NCI-H2227 (cell line): ENCODE measurements around the gene ATRNL1.
"Not testable (repeated sequence)": the region's sequence is repeated elsewhere in the genome, so short reads cannot be mapped to it uniquely, and the experiment has no call there.

Experiments
- DNase-seq: peaks from one replicate; lab custom pipeline; 2025; ENCODE audit not compliant: unreplicated experiment; lab: John Stamatoyannopoulos, UW

The ATRNL1 gene

DNA sequence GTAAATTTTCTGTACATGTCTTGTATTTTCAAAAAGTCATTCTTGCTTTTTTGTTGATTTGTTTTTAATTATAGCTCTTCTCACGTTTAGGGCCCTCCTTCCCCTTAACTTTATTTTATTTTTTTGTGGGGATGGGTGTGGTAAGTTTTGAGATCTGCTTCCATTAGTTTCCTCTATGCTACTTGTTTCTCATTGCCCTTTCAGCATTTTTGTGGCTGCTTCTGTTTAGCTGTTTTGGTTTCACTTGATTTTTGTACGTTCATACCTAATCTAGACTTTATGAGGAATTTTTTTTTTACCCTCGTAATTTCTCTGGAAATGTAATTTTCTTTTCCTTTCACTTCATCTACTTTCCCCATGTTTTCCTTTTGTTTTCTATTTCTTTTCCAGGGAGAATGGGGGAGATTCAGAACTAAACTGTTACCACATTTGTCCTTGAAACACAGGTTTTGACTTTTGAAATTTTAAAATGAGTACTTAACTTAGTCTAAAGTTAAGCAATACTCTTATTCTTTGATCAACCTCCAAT is 80.8 kb downstream of the ATRNL1 start:
- no peak for DNase-seq

DNA sequence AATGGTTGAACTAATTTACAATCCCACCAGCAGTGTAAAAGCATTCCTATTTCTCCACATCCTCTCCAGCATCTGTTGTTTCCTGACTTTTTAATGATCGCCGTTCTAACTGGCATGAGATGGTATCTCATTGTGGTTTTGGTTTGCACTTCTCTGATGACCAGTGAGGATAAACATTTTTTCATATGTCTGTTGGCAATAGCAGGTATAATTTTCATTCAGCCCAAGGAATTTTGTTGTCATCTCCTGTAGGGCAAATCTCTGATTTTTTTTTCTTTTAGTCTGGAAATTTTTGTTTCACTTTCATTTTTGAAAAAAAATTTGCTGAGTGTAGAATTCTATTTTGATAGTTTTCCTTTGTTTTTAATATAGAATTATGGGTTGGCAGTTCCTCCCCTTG is 114.1 kb downstream of the ATRNL1 start:
- DNase-seq, result not testable (repeated sequence)

DNA sequence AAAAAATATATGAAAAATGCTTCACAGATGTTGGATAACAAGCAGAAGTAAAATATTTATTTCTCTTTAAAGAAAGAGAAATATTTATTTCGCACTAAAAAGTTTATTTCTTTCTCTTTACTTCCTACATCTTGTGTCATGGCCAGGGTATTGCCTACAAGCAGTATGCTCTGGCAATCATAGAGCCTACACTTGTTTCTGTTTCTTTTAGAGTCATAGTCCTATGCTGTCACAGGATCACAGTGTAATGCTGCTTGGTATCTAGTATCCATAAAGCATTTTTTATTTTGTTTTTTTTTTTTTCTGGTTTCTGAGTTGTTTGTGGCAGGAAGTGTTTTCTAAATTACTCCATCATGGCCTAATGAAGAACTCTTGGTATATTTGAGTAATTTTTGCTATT is 116.0 kb downstream of the ATRNL1 start:
- no peak for DNase-seq

GRCh38 chr10:115214829-115215228 is 121.7 kb downstream of the ATRNL1 start:
- DNase-seq, result no peak

DNA sequence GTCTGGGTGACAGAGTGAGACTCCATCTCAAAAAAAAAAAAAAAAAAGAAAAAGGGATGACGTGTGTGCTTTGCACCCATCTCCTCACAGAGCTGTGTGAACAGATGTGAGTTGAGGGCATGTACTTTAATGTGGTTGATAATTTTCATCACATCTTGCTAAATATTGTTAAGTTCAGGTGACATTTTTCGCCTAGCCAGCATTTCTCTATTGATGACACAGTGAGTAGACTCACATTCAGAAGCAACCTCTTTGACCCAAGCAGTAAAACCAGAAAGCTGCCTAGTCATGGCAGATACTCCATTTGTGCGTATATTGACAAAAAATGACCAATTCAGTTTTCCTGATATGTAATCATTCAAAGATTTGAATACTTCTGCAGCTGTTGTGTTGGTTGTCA is 126.0 kb downstream of the ATRNL1 start:
- DNase-seq, result no peak

- no peak for DNase-seq
These were observed 128.9 kb downstream of the ATRNL1 start for GRCh38 chr10:115222039-115222438.

DNA sequence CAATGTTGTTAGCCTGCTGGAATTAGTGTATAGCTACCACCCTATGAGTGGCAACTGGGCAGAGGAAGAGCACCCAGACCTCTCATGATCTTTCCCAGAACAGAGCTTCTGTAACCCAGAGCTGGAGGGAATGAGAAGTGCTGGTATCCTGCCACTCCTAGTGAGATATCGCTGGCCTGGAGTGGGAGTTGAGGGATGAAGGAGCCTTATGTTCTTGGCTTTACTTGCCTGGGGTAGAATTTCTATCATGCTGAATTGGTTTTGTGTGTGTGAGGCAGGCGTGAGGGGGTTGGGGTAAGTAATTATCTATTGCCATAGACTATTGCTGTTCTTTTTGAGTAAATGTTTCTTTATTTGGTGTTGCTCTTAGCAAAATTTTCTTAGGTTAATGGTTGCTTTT is 146.6 kb downstream of the ATRNL1 start:
- DNase-seq, result no peak

DNA sequence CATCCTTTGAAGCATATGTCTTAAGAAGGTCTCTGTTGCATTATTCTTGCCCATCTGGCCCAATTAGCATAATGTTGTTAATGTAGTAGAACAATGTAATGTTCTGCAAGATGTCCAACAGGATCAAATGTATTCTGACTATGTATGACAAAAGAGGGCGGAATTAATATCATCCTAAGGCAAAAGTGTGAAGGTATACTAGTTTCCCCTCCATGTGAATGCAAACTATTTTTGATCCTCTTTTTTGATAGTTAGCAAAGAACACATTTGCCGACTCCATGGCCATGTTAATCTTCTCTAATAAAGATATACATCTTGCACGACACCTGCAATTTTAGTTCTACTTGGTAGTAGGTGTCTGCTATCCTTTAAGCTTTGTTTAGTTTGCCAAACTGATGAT is 157.6 kb downstream of the ATRNL1 start:
- DNase-seq, result no peak

DNA sequence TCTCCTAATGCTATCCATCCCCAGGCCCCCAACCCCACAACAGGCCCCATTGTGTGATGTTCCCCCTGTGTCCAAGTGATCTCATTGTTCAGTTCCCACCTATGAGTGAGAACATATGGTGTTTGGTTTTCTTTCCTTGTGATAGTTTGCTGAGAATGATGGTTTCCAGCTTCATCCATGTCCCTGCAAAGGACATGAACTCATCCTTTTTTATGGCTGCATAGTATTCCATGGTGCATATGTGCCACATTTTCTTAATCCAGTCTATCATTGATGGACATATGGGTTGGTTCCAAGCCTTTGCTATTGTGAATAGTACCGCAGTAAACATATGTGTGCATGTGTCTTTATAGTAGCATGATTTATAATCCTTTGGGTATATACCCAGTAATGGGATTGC is 160.6 kb downstream of the ATRNL1 start:
- DNase-seq, result not testable (repeated sequence)

- DNase-seq, result no peak
These were observed 179.3 kb downstream of the ATRNL1 start for GRCh38 chr10:115272482-115272881.

DNA sequence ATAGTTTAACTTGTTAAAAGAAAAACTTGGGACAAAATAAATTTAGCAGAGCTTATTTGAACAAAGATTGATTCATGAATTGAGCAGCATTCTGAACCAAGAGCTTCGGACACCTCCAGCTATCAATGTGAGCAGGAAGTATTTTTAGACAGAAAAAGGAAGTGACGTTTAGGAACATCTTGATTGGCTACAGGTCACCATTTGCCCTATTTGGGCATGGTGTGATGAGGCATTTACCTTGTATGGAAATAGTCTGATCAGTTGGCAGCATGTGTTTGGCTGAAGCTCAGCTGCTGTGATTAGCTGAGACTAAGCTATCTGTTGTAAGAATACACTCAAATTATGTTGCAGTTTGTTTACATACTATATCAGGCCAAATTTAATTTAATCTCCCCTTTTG is 185.1 kb downstream of the ATRNL1 start:
- DNase-seq, result no peak

DNA sequence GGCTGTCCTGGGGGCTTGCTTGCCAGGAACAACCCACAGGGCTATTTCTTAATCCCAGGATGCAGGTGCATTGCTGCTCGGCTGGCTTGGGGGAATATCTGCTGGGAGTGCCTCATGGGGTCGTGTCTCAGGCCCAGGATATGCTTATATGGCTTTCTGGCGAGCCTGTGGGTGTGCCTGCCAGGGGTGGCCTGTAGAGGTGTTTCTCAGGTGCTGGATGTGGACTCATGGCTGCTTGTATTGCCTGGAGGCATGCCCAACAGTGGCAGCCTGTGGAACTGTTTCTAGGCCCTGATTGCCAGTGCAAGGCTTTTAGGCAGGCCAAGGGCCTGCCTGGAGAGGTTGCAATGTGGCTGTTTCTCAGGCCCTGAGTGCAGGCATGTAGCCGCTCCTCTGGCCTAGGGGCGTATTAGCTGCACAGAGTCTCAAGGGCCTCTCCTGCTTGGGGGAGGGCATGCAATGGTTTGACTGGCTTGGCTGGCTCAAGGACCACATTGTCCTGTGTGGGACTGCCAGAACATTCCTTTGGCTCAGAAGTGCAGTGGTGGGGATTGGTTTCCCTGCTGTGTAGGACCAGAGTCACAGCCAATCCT is 202.1 kb downstream of the ATRNL1 start:
- no peak for DNase-seq

DNA sequence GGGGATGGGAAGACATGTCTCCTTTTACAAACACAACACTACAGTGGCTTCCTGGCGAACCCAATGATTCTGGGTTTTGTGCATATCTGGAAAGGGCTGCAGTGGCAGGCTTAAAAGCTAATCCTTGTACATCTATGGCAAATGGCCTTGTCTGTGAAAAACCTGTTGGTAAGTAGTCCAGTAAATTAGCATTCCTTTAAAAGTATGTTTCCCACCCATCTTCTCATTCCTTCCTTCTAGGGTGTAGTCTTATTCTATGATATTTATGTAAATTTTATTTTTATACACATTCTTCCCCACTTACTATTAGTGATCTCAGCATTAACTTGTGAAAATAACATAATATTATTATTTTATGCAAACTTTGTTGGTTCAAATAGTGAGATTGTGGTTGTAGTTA is 206.9 kb downstream of the ATRNL1 start:
- no peak for DNase-seq

DNA sequence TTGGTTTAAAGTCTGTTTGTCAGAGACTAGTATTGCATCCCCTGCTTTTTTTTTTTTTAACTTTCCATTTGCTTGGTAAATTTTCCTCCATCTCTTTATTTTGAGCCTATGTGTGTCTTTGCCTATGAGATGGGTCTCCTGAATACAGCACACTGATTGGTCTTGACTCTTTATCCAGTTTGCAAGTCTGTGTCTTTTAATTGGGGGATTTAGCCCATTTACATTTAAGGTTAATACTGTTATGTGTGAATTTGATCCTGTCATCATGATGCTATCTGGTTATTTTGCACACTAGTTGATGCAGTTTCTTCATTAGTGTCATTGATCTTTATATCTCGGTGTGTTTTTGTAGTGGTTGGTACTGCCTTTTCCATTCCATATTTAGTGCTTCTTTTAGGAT is 226.5 kb downstream of the ATRNL1 start:
- DNase-seq, result not testable (repeated sequence)

DNA sequence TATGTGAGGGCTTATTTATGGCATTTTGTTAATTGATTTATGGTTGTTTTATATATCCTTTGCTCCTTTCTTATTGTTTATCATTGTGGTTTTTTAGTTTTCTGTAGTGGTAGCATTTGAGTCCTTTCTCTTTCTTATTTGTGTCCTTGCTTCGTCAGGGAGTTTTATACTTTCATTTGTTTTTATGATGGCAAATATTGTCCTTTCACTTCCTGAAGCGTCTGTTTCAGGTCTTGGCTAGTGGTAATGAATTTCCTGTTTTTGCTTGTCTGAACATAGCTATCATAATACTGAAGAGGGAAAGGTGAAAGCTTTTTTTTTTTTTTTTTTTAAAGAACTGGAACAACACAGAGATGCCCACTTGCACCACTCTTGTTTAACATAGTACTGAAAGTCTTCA is 228.2 kb downstream of the ATRNL1 start:
- DNase-seq, result no peak

DNA sequence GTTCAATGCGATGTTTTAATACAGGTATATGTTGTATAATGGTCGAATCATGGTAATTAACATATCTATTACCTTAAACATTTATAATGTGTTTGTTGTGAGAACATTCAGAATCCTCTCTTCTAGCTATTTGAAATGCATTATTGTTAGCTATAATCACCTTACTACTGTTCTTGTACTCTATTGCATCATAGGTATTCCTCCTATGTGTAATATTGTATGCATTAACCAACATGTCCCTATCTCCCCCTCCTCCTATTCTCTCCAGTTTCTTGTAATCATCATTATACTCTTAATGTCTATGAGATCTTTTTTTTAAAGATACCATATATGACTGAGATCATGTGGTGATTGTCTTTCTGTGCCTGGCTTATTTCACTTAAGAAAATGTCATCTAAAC is 235.2 kb downstream of the ATRNL1 start:
- DNase-seq, result no peak

DNA sequence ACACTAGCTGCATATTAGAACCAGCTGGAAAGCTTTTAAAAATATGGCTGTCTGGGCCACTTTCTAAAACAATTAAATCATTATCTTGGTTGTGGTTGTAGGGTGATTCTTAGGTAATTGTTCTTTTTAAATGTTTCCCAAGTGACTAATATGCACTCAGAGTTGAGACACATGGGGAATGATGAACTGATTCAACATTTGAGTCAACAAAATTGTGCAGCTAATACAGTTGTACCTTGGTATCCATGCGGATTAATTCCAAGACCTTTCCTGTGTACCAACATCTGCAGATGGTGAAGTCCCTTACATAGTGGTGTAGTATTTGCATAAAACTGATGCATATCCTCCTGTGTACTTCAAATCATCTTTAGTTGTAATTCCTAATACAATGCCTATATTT is 242.2 kb downstream of the ATRNL1 start:
- DNase-seq, result no peak

DNA sequence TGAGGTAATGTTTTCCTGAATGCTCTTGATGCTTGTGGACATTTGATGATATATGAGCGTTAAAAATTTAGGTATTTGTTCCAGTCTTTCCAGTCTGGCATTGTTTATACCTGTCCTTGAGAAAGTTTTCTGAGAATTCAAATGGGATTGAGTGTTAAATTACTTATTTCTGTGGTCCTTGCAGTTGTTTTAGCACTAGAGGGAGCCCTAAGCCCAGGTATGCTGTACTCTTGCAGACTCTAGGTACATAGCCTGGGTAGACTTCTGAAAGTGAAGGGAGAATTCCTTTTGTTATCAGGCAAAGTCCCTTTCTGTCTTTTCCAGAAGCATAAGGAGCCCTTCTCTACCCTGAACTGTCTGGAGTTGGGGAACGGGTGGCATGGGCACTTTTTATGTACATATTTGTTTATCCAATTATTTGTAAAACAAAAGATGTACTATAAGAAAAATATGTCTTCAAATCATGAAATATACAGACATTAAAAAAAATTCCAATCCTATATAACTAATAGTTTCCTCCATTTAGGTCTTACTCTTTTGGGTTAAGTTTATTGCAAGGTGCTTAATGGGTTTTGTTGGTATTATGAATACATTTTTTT is 262.1 kb downstream of the ATRNL1 start:
- DNase-seq, result peak; percentile 45

- not testable (repeated sequence) for DNase-seq
These were observed 274.8 kb downstream of the ATRNL1 start for GRCh38 chr10:115367920-115368319.

- no peak for DNase-seq
These were observed 285.9 kb downstream of the ATRNL1 start for GRCh38 chr10:115379064-115379463.

GRCh38 chr10:115384665-115385064 is 291.5 kb downstream of the ATRNL1 start:
- DNase-seq, result no peak

GRCh38 chr10:115390607-115391006 is 297.4 kb downstream of the ATRNL1 start:
- DNase-seq, result no peak

GRCh38 chr10:115398026-115398425 is 304.9 kb downstream of the ATRNL1 start:
- no peak for DNase-seq
